RWPE1 (cell line): ENCODE measurements around the gene IGF2.
A peak's percentile ranks its signal among the peaks of the same experiment; 100 is the strongest.

Experiments used
- CTCF ChIA-PET: fragments of 350-600 bp; sonication (Branson Sonifier 250); formaldehyde crosslinking; extraction: SDS; loops from one replicate; lab custom pipeline; 2021; lab: Yijun Ruan, JAX
- POLR2A ChIA-PET: fragments of 400-600 bp; formaldehyde crosslinking; extraction: SDS; loops from one replicate; lab custom pipeline; 2020; ENCODE audit warnings: antibody characterized with exemption; ENCODE audit not compliant: low non-redundant PET; lab: Yijun Ruan, JAX
- DNase-seq: peaks from one replicate; pipeline ENCODE4 v3.0.0; 2012; ENCODE audit warnings: low spot score
- H3K27ac ChIP-seq: fragments of 450-650 bp; 2 replicates; pipeline ENCODE4 v1.5.1; 2017
- CTCF ChIP-seq: fragments of 450-650 bp; conservative IDR thresholded peaks from 2 replicates; pipeline ENCODE4 v1.5.1; 2017; ENCODE audit warnings: low read depth, mild to moderate bottlenecking

Gene IGF2

GRCh38 chr11:2172676-2173075, 33.5 kb upstream of the IGF2 start:
- POLR2A ChIA-PET: no interaction called here
- DNase-seq: no peak
- no peak for TF ChIP-seq CTCF
- CTCF ChIA-PET: interaction anchor here (0.5 kb wide), 1 partner anchor 248 kb away, joined by 3 read pairs; no protein-coding TSS in a partner anchor
- peak overlapping the region; percentile 99 for H3K27ac ChIP-seq

GRCh38 chr11:2171591-2172003, 32.4 kb upstream of the IGF2 start, which contains the start of gene TH:
Gene TH (minus strand): TSS chr11:2171815. CDS start chr11:2171786, 29 bp downstream.
- ChIA-PET POLR2A (no interaction called here), CTCF (interaction anchor here (1.1 kb wide), 1 partner anchor 23 kb away, joined by 3 read pairs; no protein-coding TSS in a partner anchor)
- DNase-seq: no peak
- peak within 1 kb of the TSS; percentile 99 for H3K27ac ChIP-seq
- no peak for TF ChIP-seq CTCF

- POLR2A ChIA-PET: no interaction called here
- DNase-seq: no peak
- peak overlapping the region; percentile 4; the same call in 1 of the 2 replicates for H3K27ac ChIP-seq
- CTCF ChIA-PET: interaction anchor here (0.7 to 1.1 kb wide), 3 partner anchors 14 to 269 kb away, joined by 3 to 6 read pairs (median 3); no protein-coding TSS in a partner anchor
- no peak for TF ChIP-seq CTCF
These were observed 30.7 kb upstream of the IGF2 start for GRCh38 chr11:2169626-2170570.

GRCh38 chr11:2169005-2169378, 29.8 kb upstream of the IGF2 start:
- TF ChIP-seq CTCF: no peak
- DNase-seq: no peak
- H3K27ac ChIP-seq: peak overlapping the region; percentile 30
- ChIA-PET CTCF (interaction anchor here (0.7 to 1.1 kb wide), 2 partner anchors 13 to 130 kb away, joined by 3 read pairs; no protein-coding TSS in a partner anchor), POLR2A (no interaction called here)

- ChIA-PET CTCF (interaction anchor here (0.9 to 4.5 kb wide), 5 partner anchors 26 to 516 kb away, joined by 6 to 25 read pairs (median 6); no protein-coding TSS in a partner anchor), POLR2A (no interaction called here)
- no peak for DNase-seq
- no peak for TF ChIP-seq CTCF
- H3K27ac ChIP-seq: peak overlapping the region; percentile 30
These were observed 29.3 kb upstream of the IGF2 start for GRCh38 chr11:2168286-2169004.
